ENCODE measurements around the gene MICOS13.

DNA sequence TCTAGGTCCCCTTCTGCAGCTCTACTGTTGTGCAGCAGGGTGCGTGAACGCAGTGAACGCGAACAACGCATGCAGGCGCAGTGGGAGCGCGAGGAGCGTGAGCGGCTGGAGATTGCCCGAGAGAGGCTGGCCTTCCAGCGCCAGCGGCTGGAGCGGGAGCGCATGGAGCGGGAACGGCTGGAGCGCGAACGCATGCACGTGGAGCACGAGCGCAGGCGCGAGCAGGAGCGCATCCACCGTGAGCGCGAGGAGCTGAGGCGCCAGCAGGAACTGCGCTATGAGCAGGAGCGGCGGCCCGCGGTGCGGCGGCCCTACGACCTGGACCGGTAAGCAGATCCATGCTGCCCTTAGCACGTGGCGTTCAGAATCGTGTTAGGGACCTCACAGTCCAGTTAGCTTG, 18.8 kb downstream of the MICOS13 start:
- TF ChIP-seq, protein P1, sequence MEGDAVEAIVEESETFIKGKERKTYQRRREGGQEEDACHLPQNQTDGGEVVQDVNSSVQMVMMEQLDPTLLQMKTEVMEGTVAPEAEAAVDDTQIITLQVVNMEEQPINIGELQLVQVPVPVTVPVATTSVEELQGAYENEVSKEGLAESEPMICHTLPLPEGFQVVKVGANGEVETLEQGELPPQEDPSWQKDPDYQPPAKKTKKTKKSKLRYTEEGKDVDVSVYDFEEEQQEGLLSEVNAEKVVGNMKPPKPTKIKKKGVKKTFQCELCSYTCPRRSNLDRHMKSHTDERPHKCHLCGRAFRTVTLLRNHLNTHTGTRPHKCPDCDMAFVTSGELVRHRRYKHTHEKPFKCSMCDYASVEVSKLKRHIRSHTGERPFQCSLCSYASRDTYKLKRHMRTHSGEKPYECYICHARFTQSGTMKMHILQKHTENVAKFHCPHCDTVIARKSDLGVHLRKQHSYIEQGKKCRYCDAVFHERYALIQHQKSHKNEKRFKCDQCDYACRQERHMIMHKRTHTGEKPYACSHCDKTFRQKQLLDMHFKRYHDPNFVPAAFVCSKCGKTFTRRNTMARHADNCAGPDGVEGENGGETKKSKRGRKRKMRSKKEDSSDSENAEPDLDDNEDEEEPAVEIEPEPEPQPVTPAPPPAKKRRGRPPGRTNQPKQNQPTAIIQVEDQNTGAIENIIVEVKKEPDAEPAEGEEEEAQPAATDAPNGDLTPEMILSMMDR (conservative IDR thresholded peaks at IDR 0.05; ENCODE audit: low read depth in 2 of 2): no peak
- TF ChIP-seq CREB1 (CRISPR knock-in tag; IDR thresholded peaks at IDR 0.05; ENCODE audit: low read depth) (no peak), EZH2phosphoT487 (IDR thresholded peaks at IDR 0.05; ENCODE audit: unreplicated experiment) (no peak), JUNB (IDR thresholded peaks at IDR 0.05; ENCODE audit: unreplicated experiment) (no peak), POLR2AphosphoS5 (IDR thresholded peaks at IDR 0.05; ENCODE audit: low read depth) (no peak), EZH2 (IDR thresholded peaks at IDR 0.05; ENCODE audit: low read depth, unreplicated experiment) (no peak), NANOG (IDR thresholded peaks at IDR 0.05; ENCODE audit: borderline replicate concordance) (no peak), STAT1 (IDR thresholded peaks at IDR 0.05; ENCODE audit: unreplicated experiment) (no peak), ZNF331 (CRISPR knock-in tag; IDR thresholded peaks at IDR 0.05; ENCODE audit: low read depth) (no peak), ZNF114 (CRISPR knock-in tag; IDR thresholded peaks at IDR 0.05) (no peak)
- TF ChIP-seq, protein P2, sequence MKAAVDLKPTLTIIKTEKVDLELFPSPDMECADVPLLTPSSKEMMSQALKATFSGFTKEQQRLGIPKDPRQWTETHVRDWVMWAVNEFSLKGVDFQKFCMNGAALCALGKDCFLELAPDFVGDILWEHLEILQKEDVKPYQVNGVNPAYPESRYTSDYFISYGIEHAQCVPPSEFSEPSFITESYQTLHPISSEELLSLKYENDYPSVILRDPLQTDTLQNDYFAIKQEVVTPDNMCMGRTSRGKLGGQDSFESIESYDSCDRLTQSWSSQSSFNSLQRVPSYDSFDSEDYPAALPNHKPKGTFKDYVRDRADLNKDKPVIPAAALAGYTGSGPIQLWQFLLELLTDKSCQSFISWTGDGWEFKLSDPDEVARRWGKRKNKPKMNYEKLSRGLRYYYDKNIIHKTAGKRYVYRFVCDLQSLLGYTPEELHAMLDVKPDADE (IDR thresholded peaks at IDR 0.05): no peak
- TF ChIP-seq, protein P3, sequence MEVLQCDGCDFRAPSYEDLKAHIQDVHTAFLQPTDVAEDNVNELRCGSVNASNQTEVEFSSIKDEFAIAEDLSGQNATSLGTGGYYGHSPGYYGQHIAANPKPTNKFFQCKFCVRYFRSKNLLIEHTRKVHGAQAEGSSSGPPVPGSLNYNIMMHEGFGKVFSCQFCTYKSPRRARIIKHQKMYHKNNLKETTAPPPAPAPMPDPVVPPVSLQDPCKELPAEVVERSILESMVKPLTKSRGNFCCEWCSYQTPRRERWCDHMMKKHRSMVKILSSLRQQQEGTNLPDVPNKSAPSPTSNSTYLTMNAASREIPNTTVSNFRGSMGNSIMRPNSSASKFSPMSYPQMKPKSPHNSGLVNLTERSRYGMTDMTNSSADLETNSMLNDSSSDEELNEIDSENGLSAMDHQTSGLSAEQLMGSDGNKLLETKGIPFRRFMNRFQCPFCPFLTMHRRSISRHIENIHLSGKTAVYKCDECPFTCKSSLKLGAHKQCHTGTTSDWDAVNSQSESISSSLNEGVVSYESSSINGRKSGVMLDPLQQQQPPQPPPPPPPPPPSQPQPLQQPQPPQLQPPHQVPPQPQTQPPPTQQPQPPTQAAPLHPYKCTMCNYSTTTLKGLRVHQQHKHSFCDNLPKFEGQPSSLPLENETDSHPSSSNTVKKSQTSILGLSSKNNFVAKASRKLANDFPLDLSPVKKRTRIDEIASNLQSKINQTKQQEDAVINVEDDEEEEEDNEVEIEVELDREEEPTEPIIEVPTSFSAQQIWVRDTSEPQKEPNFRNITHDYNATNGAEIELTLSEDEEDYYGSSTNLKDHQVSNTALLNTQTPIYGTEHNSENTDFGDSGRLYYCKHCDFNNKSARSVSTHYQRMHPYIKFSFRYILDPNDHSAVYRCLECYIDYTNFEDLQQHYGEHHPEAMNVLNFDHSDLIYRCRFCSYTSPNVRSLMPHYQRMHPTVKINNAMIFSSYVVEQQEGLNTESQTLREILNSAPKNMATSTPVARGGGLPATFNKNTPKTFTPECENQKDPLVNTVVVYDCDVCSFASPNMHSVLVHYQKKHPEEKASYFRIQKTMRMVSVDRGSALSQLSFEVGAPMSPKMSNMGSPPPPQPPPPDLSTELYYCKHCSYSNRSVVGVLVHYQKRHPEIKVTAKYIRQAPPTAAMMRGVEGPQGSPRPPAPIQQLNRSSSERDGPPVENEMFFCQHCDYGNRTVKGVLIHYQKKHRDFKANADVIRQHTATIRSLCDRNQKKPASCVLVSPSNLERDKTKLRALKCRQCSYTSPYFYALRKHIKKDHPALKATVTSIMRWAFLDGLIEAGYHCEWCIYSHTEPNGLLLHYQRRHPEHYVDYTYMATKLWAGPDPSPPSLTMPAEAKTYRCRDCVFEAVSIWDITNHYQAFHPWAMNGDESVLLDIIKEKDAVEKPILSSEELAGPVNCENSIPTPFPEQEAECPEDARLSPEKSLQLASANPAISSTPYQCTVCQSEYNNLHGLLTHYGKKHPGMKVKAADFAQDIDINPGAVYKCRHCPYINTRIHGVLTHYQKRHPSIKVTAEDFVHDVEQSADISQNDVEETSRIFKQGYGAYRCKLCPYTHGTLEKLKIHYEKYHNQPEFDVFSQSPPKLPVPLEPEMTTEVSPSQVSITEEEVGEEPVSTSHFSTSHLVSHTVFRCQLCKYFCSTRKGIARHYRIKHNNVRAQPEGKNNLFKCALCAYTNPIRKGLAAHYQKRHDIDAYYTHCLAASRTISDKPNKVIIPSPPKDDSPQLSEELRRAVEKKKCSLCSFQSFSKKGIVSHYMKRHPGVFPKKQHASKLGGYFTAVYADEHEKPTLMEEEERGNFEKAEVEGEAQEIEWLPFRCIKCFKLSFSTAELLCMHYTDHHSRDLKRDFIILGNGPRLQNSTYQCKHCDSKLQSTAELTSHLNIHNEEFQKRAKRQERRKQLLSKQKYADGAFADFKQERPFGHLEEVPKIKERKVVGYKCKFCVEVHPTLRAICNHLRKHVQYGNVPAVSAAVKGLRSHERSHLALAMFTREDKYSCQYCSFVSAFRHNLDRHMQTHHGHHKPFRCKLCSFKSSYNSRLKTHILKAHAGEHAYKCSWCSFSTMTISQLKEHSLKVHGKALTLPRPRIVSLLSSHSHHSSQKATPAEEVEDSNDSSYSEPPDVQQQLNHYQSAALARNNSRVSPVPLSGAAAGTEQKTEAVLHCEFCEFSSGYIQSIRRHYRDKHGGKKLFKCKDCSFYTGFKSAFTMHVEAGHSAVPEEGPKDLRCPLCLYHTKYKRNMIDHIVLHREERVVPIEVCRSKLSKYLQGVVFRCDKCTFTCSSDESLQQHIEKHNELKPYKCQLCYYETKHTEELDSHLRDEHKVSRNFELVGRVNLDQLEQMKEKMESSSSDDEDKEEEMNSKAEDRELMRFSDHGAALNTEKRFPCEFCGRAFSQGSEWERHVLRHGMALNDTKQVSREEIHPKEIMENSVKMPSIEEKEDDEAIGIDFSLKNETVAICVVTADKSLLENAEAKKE (CRISPR knock-in tag; IDR thresholded peaks at IDR 0.05): no peak
- TF ChIP-seq, protein P4, sequence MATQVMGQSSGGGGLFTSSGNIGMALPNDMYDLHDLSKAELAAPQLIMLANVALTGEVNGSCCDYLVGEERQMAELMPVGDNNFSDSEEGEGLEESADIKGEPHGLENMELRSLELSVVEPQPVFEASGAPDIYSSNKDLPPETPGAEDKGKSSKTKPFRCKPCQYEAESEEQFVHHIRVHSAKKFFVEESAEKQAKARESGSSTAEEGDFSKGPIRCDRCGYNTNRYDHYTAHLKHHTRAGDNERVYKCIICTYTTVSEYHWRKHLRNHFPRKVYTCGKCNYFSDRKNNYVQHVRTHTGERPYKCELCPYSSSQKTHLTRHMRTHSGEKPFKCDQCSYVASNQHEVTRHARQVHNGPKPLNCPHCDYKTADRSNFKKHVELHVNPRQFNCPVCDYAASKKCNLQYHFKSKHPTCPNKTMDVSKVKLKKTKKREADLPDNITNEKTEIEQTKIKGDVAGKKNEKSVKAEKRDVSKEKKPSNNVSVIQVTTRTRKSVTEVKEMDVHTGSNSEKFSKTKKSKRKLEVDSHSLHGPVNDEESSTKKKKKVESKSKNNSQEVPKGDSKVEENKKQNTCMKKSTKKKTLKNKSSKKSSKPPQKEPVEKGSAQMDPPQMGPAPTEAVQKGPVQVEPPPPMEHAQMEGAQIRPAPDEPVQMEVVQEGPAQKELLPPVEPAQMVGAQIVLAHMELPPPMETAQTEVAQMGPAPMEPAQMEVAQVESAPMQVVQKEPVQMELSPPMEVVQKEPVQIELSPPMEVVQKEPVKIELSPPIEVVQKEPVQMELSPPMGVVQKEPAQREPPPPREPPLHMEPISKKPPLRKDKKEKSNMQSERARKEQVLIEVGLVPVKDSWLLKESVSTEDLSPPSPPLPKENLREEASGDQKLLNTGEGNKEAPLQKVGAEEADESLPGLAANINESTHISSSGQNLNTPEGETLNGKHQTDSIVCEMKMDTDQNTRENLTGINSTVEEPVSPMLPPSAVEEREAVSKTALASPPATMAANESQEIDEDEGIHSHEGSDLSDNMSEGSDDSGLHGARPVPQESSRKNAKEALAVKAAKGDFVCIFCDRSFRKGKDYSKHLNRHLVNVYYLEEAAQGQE (IDR thresholded peaks at IDR 0.05; ENCODE audit: unreplicated experiment): no peak

Measured in GM23338 (cell line).